GM12892 (cell line): Measurements from ENCODE around the gene MTIF2.
A peak's percentile ranks its signal among the peaks of the same experiment; 100 is the strongest.
"Not testable (repeated sequence)": the region's sequence is repeated elsewhere in the genome, so short reads cannot be mapped to it uniquely, and the experiment has no call there.

Source experiments
- DNase-seq: peaks from one replicate; pipeline ENCODE4 v3.0.0; 2011; ENCODE audit not compliant: insufficient read length
- FAIRE-seq: peaks from 2 replicates; lab custom pipeline; 2011; peaks lifted over from hg19 to GRCh38; lab: Jason Lieb, UNC
- POLR2A ChIP-seq: IDR thresholded peaks from 2 replicates; pipeline ENCODE4 v1.6.1; 2011; ENCODE audit warnings: low read depth, low read length, control low read depth
- POLR2AphosphoS5 ChIP-seq: IDR thresholded peaks from 2 replicates; pipeline ENCODE4 v1.6.1; 2011; ENCODE audit warnings: low read depth, low read length, control low read depth
- TAF1 ChIP-seq: IDR thresholded peaks from 2 replicates; pipeline ENCODE4 v1.6.1; 2011; ENCODE audit warnings: low read depth, mild to moderate bottlenecking, control low read depth, low read length, borderline replicate concordance

Gene MTIF2

DNA sequence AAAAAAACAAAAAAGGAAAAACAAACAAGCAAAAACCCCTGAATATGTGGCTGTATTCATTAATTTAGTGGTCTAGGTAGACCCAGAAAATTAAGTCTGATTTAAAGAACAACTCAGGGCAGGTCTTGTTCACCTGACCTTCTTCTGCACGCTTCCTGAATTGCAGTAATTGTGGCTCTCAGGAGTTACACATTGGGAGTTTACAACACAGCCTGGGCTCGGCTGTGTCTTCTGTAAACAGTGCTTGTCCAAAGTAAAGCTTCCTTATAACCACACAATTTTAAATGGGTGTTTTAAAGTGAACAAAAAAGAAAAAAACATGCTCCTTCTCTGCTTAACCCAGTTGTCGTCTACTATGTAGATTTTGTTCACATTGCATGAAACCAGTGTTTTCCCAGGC lies 8.3 kb upstream of the MTIF2 start:
- FAIRE-seq: no peak
- DNase-seq: no peak
- TF ChIP-seq POLR2AphosphoS5 (no peak), POLR2A (no peak), TAF1 (no peak)

DNA sequence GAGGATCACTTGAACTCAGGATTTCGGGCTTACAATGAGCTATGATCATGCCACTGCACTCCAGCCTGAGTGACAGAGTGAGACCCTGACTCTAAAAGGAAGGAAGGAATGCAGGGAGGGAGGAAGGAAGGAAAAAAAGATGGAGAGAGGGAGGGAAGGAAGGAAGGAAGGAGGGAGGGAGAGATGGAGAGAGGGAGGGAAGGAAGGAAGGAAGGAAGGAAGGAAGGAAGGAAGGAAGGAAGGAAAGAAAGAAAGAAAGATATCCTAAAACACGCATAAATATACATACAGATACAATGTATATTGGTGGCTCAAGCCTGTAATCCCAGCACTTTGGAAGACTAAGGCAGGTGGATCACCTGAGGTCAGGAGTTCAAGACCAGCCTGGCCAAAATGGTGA lies 5.3 kb upstream of the MTIF2 start:
- not testable (repeated sequence) for DNase-seq, FAIRE-seq

DNA sequence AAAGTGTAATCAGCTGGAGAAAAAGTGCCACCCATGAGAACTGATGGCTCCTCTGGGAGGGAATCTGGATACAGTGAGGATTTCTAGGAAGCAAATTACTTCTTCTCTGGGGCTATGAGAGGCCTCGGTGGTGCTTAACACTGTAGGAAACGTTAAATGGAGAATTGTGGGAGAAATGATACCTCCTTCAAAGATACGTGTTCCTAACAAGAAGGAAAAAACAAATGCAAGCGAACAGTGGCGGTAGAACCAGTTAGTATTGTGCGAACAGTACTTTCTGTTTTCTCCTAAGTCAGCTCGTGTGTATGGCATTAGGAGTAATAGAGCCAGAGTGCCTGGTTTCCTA lies 587 bp upstream of the MTIF2 start:
- FAIRE-seq (no peak), DNase-seq (no peak)
- no peak for TF ChIP-seq POLR2AphosphoS5

DNA sequence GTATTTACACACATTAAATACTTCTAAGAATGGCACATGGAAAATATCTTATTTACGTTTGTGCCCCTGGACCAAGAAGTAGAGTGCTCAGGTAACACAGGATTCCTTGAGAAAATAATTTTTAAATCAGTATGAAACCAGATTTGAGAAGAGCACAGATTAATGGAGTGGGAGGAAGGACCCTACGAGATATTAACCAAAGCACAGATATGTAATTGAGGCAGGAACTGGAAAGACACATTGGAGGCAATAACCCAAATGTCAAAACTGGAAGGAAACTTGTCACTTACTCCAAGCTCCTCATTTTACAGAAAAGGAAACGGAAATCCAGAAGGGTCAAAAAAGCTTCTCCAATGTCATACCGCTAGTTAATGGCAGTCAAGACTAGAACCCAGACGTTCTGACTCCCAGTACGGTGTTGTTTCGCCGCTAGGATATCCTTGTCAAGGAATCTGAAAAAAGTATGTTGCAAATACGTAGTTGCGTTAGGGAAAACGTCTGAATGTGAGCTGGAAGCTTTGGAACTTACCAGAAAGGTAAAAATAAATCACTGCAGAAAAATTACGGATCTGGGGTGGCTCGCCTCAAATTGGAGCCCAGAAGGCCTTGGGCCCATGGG lies 634 bp downstream of the MTIF2 start:
- TF ChIP-seq POLR2AphosphoS5: no peak
- DNase-seq: no peak
- no peak for FAIRE-seq

DNA sequence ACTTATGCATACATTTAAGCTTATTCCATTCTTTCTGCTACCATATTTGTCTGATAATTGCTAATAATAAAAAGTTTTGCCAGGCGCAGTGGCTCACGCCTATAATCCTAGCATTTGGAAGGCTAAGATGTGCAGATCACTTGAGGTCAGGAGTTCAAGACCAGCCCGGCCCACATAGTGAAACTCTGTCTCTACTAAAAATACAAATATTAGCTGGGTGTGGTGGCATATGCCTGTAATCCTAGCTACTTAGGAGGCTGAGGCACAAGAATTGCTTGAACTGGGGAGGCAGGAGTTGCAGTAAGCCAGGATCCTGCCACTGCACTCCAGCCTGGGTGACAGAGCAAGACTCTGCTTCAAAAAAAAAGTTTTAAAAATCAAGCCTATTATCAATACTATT lies 9.4 kb downstream of the MTIF2 start:
- DNase-seq, FAIRE-seq: not testable (repeated sequence)

DNA sequence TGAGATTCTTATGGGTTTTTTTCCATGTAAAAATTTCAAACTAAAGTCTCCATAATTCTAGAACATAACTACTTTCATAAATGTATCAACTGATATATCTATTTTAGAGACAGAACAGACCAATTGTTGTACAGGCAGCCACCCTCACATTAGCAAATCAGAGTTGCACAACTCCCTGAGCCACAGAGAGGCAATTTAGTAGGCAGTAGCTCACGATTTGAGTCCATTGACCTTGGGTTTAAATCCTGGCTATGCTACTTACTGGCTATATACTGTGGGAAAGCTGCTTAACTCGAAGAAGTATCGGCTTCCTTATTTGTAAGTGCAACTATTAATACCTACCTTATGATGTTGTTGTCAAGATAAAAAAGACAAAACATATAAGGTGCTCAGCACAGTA lies 16.2 kb downstream of the MTIF2 start:
- TF ChIP-seq POLR2AphosphoS5: no peak
- TF ChIP-seq POLR2A: no peak
- no peak for TF ChIP-seq TAF1

DNA sequence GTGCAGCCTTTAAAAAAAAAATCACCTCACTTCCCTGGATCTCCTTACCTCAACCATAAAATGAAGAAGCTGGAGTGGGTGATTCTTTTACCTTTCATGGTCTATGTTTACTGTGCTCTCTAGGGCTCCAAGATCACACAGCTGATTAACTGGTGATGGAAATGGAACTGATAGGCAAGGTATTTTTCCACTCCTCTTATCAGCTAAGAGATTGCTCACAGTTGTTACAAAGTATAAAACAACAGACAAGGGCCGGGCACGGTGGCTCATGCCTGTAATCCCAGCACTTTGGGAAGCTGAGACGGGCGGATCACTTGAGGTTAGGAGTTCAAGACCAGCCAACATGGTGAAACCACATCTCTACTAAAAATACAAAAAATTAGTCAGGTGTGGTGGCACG lies 22.0 kb downstream of the MTIF2 start:
- no peak for TF ChIP-seq TAF1
- no peak for TF ChIP-seq POLR2A
- no peak for TF ChIP-seq POLR2AphosphoS5
- DNase-seq (no peak), FAIRE-seq (no peak)

More for the DNA sequence above, 16.2 kb downstream of the MTIF2 start:
- no peak for FAIRE-seq
- DNase-seq: no peak

DNA sequence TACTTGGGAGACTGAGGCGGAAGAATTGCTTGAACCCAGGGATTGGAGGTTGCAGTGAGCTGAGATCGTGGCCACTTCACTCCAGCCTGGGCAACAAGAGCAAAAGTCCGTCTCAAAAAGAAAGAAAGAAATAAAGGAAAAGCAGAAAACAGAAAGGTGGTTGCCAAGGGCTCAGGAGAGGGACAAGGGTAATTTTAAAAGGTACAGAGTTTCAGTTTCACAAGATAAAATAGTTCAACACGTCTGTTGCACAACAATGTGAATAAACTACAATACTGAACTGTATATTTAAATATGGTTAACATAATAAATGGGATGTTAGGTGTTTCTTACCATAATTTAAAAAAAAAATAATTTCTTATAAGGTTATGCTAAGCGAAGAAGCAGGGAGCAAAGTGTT lies 23.6 kb downstream of the MTIF2 start:
- FAIRE-seq (no peak), DNase-seq (no peak)
- TF ChIP-seq POLR2AphosphoS5 (no peak), POLR2A (no peak), TAF1 (no peak)

DNA sequence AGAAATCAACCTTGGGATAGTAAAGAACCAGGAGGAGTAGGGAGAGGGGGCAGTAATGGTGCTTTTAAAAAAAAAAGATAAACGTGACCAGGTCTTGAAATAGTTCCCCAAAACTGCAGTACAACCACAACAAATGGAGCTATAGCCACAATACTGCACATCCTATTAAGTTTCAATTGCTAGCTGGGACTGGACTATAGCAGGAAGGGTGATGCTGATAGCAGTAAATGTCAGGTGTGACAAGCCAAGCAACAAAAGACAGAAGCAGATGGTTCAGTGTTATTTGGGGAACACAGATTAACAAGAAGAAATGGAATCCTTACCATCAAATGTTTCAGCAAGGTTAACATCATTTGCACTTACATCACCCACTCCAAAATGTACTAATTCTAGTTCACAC lies 26.4 kb downstream of the MTIF2 start:
- no peak for FAIRE-seq
- DNase-seq: no peak

DNA sequence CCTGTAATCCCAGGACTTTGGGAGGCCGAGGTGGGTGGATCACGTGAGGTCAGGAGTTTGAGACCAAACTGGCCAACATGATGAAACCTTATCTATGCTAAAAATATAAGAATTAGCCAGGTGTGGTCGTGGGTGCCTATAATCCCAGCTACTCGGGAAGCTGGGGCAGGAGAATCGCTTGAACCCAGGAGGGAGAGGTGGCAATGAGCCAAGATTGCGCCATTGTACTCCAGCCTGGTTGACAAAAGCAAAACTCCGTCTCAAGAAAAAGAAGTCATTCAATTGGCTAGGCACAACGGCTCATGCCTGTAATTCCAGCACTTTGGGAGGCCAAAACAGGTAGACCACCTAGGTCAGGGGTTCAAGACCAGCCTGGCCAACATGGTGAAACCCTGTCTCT lies 27.4 kb downstream of the MTIF2 start:
- DNase-seq, FAIRE-seq: not testable (repeated sequence)

More for the DNA sequence above, 26.4 kb downstream of the MTIF2 start:
- TF ChIP-seq TAF1 (no peak), POLR2AphosphoS5 (no peak), POLR2A (no peak)

DNA sequence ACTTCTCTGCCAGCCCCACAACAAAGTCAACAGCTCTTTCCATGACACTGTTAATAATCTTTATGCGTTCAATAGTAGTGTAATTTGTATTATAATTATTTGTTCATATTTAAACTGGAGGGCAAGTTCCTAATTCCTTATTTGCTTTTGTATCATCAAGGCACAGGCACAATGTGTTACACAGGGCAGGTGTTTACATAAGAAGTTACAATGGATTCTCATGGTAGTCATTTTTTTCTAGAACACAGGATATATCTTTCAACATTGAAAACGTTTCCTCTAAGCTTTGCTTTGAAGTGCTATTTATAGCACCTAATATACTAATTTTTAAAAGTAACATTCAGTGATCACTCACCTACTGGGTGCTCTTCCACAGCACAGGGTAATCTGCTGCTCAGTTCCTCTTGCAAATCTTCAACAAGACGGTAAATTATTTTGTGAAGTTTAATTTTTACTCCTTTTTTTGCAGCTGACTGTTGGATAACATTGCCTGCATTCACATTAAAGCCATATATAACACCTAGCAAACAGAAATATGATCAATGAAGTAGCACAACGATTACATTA lies 29.3 kb downstream of the MTIF2 start:
- FAIRE-seq: no peak
- no peak for TF ChIP-seq POLR2A
- TF ChIP-seq POLR2AphosphoS5: no peak
- no peak for DNase-seq

DNA sequence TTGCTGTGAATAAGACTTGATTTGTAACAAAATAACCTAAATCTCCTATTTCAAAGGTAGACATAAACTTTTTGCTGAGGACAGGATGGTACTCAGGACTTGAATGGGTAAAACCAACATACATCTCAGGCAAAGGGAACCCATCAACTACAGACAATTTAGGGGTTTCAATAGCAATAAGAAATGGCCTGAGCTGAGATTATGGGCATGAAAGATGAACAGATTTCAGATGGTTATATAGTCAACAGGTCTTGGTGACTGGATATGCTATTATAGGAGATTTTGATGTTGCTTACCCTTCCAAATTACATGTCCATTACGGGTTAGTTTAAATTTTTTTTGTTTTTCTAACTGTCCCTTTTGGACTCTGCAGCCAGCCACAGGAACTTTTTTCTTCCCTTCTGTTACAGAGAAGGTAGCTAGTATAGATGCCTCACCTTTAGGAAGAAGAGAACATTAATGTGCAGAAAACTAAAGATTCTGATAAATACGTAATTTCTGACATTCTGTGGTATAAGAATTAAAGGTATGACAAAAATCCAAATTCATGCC lies 32.0 kb downstream of the MTIF2 start:
- FAIRE-seq (no peak), DNase-seq (no peak)
- TF ChIP-seq POLR2A: peak; percentile 54
- TF ChIP-seq TAF1: no peak
- peak; percentile 69 for TF ChIP-seq POLR2AphosphoS5
